MCF 10A (cell line): ENCODE results near the gene C4orf51. TPM values are rescaled to one million over a fixed set of nuclear protein-coding genes. Genes with fewer than 3 reads are reported as not detected.

Experiments
- BruUV-seq: library from RNA; stranded (reverse); fragments of 400-500 nt; replicated peaks from 2 replicates; lab custom pipeline; 2021; lab: Mats Ljungman, UMichigan
- CTCF ChIA-PET: fragments of 300-600 bp; sonication (Branson Sonifier 250); formaldehyde crosslinking; extraction: SDS; loops from one replicate; lab custom pipeline; 2021; ENCODE audit warnings: antibody characterized with exemption, inconsistent platforms; lab: Yijun Ruan, JAX
- POLR2A ChIA-PET: fragments of 300-600, 350-650 bp; sonication (Branson Sonifier 250); formaldehyde crosslinking; extraction: SDS; loops from one replicate; lab custom pipeline; 2020; ENCODE audit warnings: antibody characterized with exemption, inconsistent platforms; lab: Yijun Ruan, JAX
- DNase-seq: peaks from one replicate; pipeline ENCODE4 v3.0.0-alpha.2; 2018; ENCODE audit not compliant: unreplicated experiment
- H3K27ac Mint-ChIP-seq: one replicate; pipeline ENCODE4 v1.8.0; 2022; ENCODE audit warnings: mild to moderate bottlenecking, low read depth, mixed read lengths; ENCODE audit not compliant: unreplicated experiment
- H3K27me3 Mint-ChIP-seq: one replicate; pipeline ENCODE4 v1.8.0; 2022; ENCODE audit warnings: mixed read lengths; ENCODE audit not compliant: insufficient read depth, unreplicated experiment
- H3K36me3 Mint-ChIP-seq: one replicate; pipeline ENCODE4 v1.8.0; 2022; ENCODE audit warnings: mild to moderate bottlenecking, moderate library complexity, mixed read lengths; ENCODE audit not compliant: insufficient read depth, unreplicated experiment
- H3K4me1 Mint-ChIP-seq: one replicate; pipeline ENCODE4 v1.8.0; 2022; ENCODE audit warnings: mixed read lengths; ENCODE audit not compliant: insufficient read depth, unreplicated experiment
- H3K4me3 Mint-ChIP-seq: one replicate; pipeline ENCODE4 v1.8.0; 2022; ENCODE audit warnings: mild to moderate bottlenecking, moderate library complexity, mixed read lengths; ENCODE audit not compliant: unreplicated experiment
- H3K9me3 Mint-ChIP-seq: one replicate; pipeline ENCODE4 v1.8.0; 2022; ENCODE audit warnings: mixed read lengths; ENCODE audit not compliant: unreplicated experiment
- intact Hi-C: fragments of 100-400 bp; cut with micrococcal nuclease; formaldehyde crosslinking; loops from 2 replicates; pipeline ENCODE4 v1.14.1; 2022
- total RNA-seq: library from RNA; stranded (reverse); gene quantifications from 2 replicates; pipeline ENCODE4 v1.2.3, GENCODE V29; 2022
- TF ChIP-seq, protein P1 (sequence below): fragments of 200-600 bp; IDR thresholded peaks from one replicate; pipeline ENCODE4 v1.8.0; 2022; ENCODE audit warnings: antibody characterized with exemption, mild to moderate bottlenecking; ENCODE audit not compliant: unreplicated experiment

The C4orf51 gene
- total RNA-seq, 1 experiment from 2014 or later: not detected

DNA sequence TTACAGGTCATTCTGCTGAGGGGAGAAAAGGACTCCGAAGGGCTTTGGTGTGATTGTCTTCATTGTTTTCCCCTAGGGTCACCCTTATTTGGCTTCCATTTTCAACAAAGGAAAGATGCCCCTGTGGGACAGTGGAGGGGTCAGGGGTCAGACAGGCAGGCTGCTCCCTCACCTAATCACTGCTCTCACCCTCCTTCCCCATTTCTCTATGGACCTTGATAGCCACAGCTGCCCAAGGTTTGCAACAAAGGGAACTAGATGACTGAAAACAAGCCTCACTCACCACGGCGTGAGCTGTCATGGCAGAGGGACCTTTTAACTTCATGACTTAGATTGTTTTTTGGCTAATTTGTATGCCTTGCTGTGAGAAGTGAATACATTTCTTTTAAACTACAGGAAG, 40.7 kb downstream of the C4orf51 start:
- Mint-ChIP-seq H3K4me1 (peaks cover 7% of the 10 kb centered on the region), H3K4me3 (no peak overlapping the region), H3K27me3 (no peaks in the 10 kb centered on the region), H3K9me3 (no peaks in the 10 kb centered on the region), H3K36me3 (no peaks in the 10 kb centered on the region), H3K27ac (no peak overlapping the region)
- CTCF ChIA-PET: interaction anchor here (0.6 kb wide), 1 partner anchor 475 kb away, joined by 3 read pairs; no protein-coding TSS in a partner anchor
- BruUV-seq: no TSS peak
- intact Hi-C loops: no loop called here
- POLR2A ChIA-PET: interaction anchor here (0.6 kb wide), 1 partner anchor 17 kb away, joined by 5 read pairs; no protein-coding TSS in a partner anchor
- TF ChIP-seq, protein P1, sequence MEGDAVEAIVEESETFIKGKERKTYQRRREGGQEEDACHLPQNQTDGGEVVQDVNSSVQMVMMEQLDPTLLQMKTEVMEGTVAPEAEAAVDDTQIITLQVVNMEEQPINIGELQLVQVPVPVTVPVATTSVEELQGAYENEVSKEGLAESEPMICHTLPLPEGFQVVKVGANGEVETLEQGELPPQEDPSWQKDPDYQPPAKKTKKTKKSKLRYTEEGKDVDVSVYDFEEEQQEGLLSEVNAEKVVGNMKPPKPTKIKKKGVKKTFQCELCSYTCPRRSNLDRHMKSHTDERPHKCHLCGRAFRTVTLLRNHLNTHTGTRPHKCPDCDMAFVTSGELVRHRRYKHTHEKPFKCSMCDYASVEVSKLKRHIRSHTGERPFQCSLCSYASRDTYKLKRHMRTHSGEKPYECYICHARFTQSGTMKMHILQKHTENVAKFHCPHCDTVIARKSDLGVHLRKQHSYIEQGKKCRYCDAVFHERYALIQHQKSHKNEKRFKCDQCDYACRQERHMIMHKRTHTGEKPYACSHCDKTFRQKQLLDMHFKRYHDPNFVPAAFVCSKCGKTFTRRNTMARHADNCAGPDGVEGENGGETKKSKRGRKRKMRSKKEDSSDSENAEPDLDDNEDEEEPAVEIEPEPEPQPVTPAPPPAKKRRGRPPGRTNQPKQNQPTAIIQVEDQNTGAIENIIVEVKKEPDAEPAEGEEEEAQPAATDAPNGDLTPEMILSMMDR: no peak
- no peak for DNase-seq

DNA sequence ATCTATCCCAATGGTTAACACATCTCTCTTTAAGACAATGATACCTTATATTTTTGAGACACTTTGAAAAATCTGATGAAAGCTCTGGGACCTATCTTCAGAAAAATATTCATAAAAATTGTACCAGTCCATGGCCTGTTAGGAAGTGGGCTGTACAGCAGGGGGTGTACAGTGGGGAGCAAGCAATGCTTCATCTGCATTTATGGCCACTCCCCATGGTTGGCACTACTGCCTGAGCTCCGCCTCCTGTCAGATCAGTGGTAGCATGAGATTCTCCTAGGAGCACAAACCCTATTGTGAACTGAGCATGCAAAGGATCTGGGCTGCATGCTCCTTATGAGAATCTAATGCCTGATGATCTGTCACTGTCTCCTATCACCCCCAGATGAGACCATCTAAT, 42.6 kb downstream of the C4orf51 start:
- H3K27ac Mint-ChIP-seq: no peak overlapping the region
- no peak for DNase-seq
- no peaks in the 10 kb centered on the region for H3K36me3 Mint-ChIP-seq
- no peaks in the 10 kb centered on the region for H3K4me1 Mint-ChIP-seq
- CTCF ChIA-PET: interaction anchor here (0.8 to 1.3 kb wide), 4 partner anchors 10 to 144 kb away, joined by 3 to 5 read pairs (median 4); no protein-coding TSS in a partner anchor
- H3K9me3 Mint-ChIP-seq: no peaks in the 10 kb centered on the region
- intact Hi-C loops: no loop called here
- no peak overlapping the region for H3K4me3 Mint-ChIP-seq
- TF ChIP-seq, protein P1: no peak
- POLR2A ChIA-PET: interaction anchor here (2.0 kb wide), 1 partner anchor 11 kb away, joined by 9 read pairs; no protein-coding TSS in a partner anchor
- H3K27me3 Mint-ChIP-seq: no peaks in the 10 kb centered on the region
- BruUV-seq: no TSS peak

DNA sequence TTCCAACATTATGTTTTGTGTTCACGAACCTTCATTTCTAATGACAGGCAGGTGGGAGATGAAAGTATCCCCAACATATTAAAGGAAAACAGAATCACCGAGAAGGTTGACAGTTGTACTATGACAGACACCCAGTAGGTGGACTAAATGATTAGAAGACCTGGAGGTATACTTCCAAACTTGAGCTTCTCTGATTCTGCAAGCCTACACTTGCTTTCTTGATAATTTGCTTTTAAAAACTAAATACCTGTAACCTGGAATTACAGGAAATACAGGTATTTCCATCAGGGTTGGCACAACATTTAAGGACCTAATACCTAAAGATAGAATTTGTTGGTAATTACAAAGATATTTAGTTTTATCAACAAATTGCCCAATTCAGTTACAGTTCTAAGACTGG, 43.4 kb downstream of the C4orf51 start:
- POLR2A ChIA-PET: interaction anchor here (0.6 to 2.0 kb wide), 2 partner anchors 10 to 104 kb away, joined by 3 to 9 read pairs; partner anchors contain the start of gene MMAA
- CTCF ChIA-PET: interaction anchor here (0.7 to 1.3 kb wide), 5 partner anchors 11 to 453 kb away, joined by 3 to 5 read pairs (median 4); no protein-coding TSS in a partner anchor
- Mint-ChIP-seq H3K4me1 (no peaks in the 10 kb centered on the region), H3K4me3 (no peak overlapping the region), H3K27me3 (no peaks in the 10 kb centered on the region), H3K9me3 (no peaks in the 10 kb centered on the region), H3K36me3 (no peaks in the 10 kb centered on the region), H3K27ac (no peak overlapping the region)
- intact Hi-C loops: no loop called here
- no TSS peak for BruUV-seq
- no peak for DNase-seq
- TF ChIP-seq, protein P1: no peak

DNA sequence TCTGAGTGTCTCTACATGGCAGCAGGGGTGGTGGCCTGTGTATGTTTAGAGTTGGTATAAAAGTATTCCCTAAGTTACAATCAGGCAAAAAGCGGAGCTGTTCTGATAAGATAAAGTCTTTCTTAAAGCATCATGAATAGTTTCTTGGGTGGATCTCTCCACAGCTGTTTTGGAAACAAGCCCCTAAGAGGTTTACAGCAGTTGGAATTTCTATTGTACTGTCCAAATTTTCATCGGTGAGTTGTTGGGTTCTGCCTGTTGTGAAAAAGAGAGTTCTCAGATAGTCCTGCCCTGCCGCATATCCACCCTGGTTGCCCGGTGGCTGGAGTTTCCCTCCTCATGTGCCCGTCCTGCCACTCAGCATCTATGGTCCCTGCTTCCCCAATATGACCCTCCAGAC, 50.1 kb downstream of the C4orf51 start:
- intact Hi-C loops: loop anchor here (5.0 kb wide), 2 partner anchors 137 to 157 kb away; no protein-coding TSS in a partner anchor
- Mint-ChIP-seq H3K9me3 (no peaks in the 10 kb centered on the region), H3K27ac (no peak overlapping the region), H3K36me3 (no peaks in the 10 kb centered on the region), H3K4me3 (no peak overlapping the region), H3K27me3 (no peaks in the 10 kb centered on the region), H3K4me1 (peaks cover 29% of the 10 kb centered on the region)
- TF ChIP-seq, protein P1: no peak
- CTCF ChIA-PET: no interaction called here
- POLR2A ChIA-PET: no interaction called here
- BruUV-seq: no TSS peak
- no peak for DNase-seq
